ENCODE results near the gene SLC13A3.

Gene SLC13A3

GRCh38 chr20:46621492-46621891 is 29.8 kb downstream of the SLC13A3 start:
- no peak for TF ChIP-seq POLR2A (IDR thresholded peaks at IDR 0.05; ENCODE audit: extremely low read depth, insufficient read length)
- TF ChIP-seq, protein P1, sequence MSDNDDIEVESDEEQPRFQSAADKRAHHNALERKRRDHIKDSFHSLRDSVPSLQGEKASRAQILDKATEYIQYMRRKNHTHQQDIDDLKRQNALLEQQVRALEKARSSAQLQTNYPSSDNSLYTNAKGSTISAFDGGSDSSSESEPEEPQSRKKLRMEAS (IDR thresholded peaks at IDR 0.05; ENCODE audit: low read depth, low read length), result no peak
- TF ChIP-seq, protein P2, sequence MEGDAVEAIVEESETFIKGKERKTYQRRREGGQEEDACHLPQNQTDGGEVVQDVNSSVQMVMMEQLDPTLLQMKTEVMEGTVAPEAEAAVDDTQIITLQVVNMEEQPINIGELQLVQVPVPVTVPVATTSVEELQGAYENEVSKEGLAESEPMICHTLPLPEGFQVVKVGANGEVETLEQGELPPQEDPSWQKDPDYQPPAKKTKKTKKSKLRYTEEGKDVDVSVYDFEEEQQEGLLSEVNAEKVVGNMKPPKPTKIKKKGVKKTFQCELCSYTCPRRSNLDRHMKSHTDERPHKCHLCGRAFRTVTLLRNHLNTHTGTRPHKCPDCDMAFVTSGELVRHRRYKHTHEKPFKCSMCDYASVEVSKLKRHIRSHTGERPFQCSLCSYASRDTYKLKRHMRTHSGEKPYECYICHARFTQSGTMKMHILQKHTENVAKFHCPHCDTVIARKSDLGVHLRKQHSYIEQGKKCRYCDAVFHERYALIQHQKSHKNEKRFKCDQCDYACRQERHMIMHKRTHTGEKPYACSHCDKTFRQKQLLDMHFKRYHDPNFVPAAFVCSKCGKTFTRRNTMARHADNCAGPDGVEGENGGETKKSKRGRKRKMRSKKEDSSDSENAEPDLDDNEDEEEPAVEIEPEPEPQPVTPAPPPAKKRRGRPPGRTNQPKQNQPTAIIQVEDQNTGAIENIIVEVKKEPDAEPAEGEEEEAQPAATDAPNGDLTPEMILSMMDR (IDR thresholded peaks at IDR 0.05; ENCODE audit: low read depth, low read length), result no peak
- TF ChIP-seq MYC (IDR thresholded peaks at IDR 0.05; ENCODE audit: low read depth, low read length), result no peak
- no peak overlapping the region for H3K4me3 ChIP-seq (ENCODE audit: low read depth, low read length)
- no peak for DNase-seq (ENCODE audit: low read depth)

DNA sequence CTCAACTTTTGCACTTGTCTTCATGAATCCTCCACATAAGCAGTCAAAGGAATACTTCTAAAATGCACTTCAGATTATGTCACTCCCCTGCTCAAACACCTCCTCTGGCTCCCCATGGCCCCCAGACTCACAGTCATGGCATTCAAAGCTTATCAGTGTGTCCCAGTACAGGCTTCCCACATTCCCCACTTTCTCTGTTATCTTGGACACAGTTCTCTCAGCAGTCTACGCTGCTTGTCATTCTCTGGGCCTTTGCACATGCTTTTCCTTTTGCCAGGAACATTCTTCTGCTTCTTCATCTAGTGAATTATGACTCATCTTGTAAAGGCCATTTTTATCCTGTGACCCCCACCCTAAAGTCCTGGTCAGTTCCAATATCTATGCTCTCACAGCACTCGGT is 31.8 kb downstream of the SLC13A3 start:
- H3K4me3 ChIP-seq (ENCODE audit: low read depth, low read length), result no peak overlapping the region
- no peak for DNase-seq (ENCODE audit: low read depth)
- TF ChIP-seq, protein P1 (IDR thresholded peaks at IDR 0.05; ENCODE audit: low read depth, low read length), result no peak
- TF ChIP-seq MYC (IDR thresholded peaks at IDR 0.05; ENCODE audit: low read depth, low read length) (no peak), POLR2A (IDR thresholded peaks at IDR 0.05; ENCODE audit: extremely low read depth, insufficient read length) (no peak)
- TF ChIP-seq, protein P2 (IDR thresholded peaks at IDR 0.05; ENCODE audit: low read depth, low read length), result no peak

- no peak for DNase-seq (ENCODE audit: low read depth)
- TF ChIP-seq POLR2A (IDR thresholded peaks at IDR 0.05; ENCODE audit: extremely low read depth, insufficient read length), result no peak
- no peak for TF ChIP-seq MYC (IDR thresholded peaks at IDR 0.05; ENCODE audit: low read depth, low read length)
- TF ChIP-seq, protein P1 (IDR thresholded peaks at IDR 0.05; ENCODE audit: low read depth, low read length), result no peak
- TF ChIP-seq, protein P2 (IDR thresholded peaks at IDR 0.05; ENCODE audit: low read depth, low read length), result no peak
- no peak overlapping the region for H3K4me3 ChIP-seq (ENCODE audit: low read depth, low read length)
These were observed 32.8 kb downstream of the SLC13A3 start for GRCh38 chr20:46618316-46619100.

GRCh38 chr20:46614503-46614902 is 36.8 kb downstream of the SLC13A3 start:
- H3K4me3 ChIP-seq (ENCODE audit: low read depth, low read length), result no peak overlapping the region
- TF ChIP-seq, protein P1 (IDR thresholded peaks at IDR 0.05; ENCODE audit: low read depth, low read length), result no peak
- DNase-seq (ENCODE audit: low read depth), result no peak

GRCh38 chr20:46610145-46610544 is 41.1 kb downstream of the SLC13A3 start:
- no peak overlapping the region for H3K4me3 ChIP-seq (ENCODE audit: low read depth, low read length)
- DNase-seq (ENCODE audit: low read depth), result no peak
- TF ChIP-seq MYC (IDR thresholded peaks at IDR 0.05; ENCODE audit: low read depth, low read length) (no peak), POLR2A (IDR thresholded peaks at IDR 0.05; ENCODE audit: extremely low read depth, insufficient read length) (no peak)
- TF ChIP-seq, protein P2 (IDR thresholded peaks at IDR 0.05; ENCODE audit: low read depth, low read length), result no peak
- TF ChIP-seq, protein P1 (IDR thresholded peaks at IDR 0.05; ENCODE audit: low read depth, low read length), result no peak

DNA sequence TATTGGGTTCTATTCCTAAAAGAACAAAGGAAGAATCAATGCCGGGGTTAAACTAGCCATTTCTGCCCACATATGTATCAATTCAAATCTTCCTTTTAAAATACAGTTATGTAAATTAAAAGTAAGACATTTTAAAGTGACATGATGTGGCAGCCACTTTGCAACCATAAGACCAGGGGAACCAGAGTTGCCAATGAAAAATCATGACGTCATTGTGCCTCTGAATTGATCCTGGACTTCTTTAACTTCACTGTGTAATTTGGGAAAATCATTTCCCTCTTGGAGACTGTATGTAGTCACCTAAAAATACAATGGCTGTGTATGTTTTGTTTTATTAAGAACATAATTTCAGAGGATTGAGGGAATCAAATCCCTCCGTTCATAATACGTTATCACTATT is 42.2 kb downstream of the SLC13A3 start:
- TF ChIP-seq, protein P1 (IDR thresholded peaks at IDR 0.05; ENCODE audit: low read depth, low read length), result no peak
- TF ChIP-seq, protein P2 (IDR thresholded peaks at IDR 0.05; ENCODE audit: low read depth, low read length), result no peak
- TF ChIP-seq POLR2A (IDR thresholded peaks at IDR 0.05; ENCODE audit: extremely low read depth, insufficient read length), result no peak
- no peak for TF ChIP-seq MYC (IDR thresholded peaks at IDR 0.05; ENCODE audit: low read depth, low read length)
- no peak for DNase-seq (ENCODE audit: low read depth)

More for the DNA sequence above, 42.2 kb downstream of the SLC13A3 start:
- H3K4me3 ChIP-seq (ENCODE audit: low read depth, low read length), result no peak overlapping the region

All from NB4 (cell line).